Measurements from ENCODE around the gene MIOS. TPM values are rescaled to one million over a fixed set of nuclear protein-coding genes. Genes with fewer than 3 reads are reported as not detected.

The MIOS gene
- total and polyA plus RNA-seq, 9 of the 15 experiments (the other 6 are each of a cell fraction or from before 2014, with no cell fraction given), result 7.8 to 47.8 (median 30.6) TPM

- no peak for TF ChIP-seq REST (IDR thresholded peaks at IDR 0.05; ENCODE audit: borderline replicate concordance)
- TF ChIP-seq REST (CRISPR knock-in tag; IDR thresholded peaks at IDR 0.05; ENCODE audit: low read depth), result no peak
- TF ChIP-seq MIER1 (IDR thresholded peaks at IDR 0.05; ENCODE audit: low read depth), result no peak
- no peak for TF ChIP-seq CHD2 (IDR thresholded peaks at IDR 0.05; ENCODE audit: low read depth, low read length)
- TF ChIP-seq CXXC5 (CRISPR knock-in tag; IDR thresholded peaks at IDR 0.05), result no peak
- peak; percentile 66 for TF ChIP-seq BCOR (IDR thresholded peaks at IDR 0.05)
- TF ChIP-seq KLF6 (CRISPR knock-in tag; IDR thresholded peaks at IDR 0.05; ENCODE audit: borderline replicate concordance), result no peak
Measured at GRCh38 chr7:7618410-7618809, 51.7 kb downstream of the MIOS start (continued).

Measured in K562 (cell line).